CD4-positive, alpha-beta T cell treated with Interleukin-6 at 100 ng/mL for 8 hours (primary cell): ENCODE results near the gene DEPDC5.
"Not testable (repeated sequence)": the region's sequence is repeated elsewhere in the genome, so short reads cannot be mapped to it uniquely, and the experiment has no call there.

ENCODE experiments used
- DNase-seq: peaks from one replicate; pipeline ENCODE4 v3.0.0-alpha.2; 2020; ENCODE audit warnings: mixed read lengths, low spot score

Gene DEPDC5

DNA sequence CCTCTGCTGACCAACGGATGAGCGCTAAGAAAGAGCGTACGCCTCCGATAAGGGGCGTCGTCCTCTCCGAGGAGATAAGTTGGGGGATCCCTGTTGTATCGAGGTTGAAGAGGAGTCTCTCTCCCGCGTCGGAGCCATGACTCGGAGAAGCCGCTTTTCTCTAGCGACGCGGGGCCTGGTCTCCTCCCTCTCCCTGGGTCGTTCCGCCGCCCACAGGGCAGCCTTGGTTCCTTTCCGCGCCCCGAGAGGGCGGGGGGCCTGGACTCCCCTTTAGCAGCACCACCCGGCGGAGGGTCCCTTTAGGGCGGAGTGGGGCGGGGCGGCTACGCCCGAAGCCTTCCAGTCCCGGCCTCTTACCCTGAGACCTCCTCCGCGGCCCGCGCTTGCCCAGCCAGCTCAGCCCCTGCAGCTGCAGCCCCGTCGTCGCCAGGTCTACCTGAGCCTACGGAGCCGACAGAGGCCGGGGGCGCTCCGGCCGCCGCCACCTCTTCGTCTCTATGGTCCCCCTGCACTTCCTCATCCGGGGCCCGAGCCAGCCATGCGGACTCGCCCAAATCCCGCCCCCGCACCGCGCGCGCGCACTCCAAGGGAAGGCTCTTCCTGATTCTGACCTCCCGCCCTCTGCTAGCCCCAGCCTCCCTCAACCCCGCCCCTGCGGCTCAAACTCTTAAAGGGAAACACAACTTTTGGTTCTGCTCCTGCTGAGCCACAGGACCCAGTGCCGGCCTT lies 4.0 kb upstream of the DEPDC5 start, which contains the start of gene PRR14L:
Gene PRR14L, minus strand, starts transcription at position 497 of the 729 bp plus-strand sequence. CDS start 11,272 bp downstream, outside the sequence.
- DNase-seq = peak; percentile 97

DNA sequence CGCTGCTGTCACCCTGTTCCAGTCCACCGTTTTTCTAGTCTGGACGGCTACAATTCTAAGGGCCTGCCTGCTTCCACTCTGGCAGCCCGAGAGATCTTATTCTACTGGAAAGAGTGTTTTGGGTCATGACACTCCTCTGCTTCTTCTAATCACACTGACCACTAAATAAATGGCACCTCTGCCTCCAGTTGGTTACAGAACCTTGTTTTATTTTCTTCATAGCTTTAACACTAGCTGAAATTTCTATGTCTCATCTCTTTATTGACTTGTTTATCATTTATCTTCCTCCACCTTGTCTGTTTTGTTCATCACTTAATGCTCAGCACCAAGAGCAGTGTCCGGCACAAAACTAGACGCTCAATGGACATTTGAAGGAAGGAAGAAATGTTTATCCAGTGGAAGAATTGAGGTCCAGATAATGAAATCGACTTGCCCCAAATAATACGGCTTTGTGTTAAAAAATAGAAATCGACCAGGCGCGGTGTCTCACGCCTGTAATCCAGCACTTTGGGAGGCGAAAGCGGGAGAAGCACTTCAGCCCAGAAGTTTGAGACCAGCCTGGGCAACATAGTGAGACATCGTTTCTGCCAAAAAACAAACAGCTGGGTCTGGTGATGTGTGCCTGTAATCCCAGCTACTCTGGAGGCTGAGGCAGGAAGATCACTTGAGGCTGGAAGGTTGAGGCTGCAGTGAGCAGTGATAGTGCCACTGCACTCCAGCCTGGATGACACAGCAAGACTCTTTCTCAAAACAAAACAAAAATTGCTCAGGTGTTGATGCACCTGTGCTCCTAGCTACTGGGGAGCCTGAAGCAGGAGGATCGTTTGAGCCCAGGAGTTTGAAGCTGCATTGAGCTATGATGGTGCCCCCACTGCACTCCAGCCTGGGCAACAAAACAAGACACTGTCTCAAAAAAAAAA lies 3.2 kb upstream of the DEPDC5 start:
- DNase-seq = no peak

DNA sequence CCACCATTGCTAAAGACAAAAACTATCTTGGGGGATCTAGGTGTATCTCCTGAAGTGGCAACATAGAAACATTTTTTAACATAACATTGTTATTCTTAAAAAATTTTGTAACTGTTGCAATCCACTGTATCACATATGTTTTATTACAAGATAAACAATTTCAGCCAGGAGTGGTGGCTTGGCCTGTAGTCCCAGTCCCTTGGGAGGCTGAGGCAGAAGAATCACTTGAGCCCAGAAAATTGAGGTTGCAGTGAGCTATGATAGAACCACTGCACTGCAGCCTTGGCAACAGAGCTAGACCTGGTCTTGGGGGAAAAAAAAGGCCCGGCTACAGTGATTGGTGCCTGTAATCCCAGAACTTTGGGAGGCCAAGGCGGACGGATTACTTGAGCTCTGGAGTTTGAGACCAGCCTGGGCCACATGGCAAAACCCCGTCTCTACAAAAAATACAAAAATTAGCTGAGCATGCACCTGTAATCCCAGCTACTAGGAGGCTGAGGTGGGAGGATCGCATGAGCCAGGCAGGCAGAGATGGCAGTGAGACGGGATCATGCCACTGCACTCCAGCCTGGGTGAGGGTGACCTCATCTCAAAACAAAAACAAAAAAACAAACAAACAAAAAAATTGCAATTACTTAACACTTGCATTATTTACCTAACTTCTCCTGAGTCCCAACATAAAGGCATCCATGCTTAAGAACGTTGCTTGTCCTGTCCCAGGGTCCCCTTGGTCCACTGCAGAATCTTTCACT lies 1.5 kb upstream of the DEPDC5 start:
- no peak for DNase-seq

DNA sequence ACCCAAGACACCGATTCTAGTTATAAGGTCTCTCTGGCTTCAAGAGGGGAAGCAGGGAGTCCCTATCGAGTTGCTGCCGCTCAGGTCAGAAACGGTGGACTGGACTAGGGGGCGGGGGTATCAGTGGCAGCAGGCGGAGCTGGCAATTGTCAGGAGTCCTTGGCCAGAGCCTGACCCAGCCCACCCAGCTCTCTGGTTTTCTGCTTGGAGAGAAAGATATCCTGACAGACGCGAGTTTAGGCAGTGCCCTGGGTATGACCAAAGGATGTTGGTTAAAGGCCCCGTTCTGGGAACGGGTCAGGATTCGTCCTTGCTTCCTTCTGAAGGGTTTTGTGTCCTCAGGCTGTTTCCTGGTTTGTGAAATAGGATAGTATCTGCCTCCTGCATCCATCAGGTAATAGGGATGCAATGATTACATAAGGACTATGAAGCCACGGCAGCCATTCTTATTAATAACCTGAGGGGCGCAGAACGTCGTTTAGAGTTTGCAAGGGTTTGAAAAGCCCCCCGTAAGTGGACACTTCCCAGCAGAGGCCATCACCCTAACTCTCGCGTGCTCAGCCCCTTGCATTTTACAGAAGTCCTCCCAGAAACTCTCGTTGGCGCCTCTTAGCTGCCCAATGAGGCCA lies 700 bp upstream of the DEPDC5 start:
- DNase-seq = no peak

DNA sequence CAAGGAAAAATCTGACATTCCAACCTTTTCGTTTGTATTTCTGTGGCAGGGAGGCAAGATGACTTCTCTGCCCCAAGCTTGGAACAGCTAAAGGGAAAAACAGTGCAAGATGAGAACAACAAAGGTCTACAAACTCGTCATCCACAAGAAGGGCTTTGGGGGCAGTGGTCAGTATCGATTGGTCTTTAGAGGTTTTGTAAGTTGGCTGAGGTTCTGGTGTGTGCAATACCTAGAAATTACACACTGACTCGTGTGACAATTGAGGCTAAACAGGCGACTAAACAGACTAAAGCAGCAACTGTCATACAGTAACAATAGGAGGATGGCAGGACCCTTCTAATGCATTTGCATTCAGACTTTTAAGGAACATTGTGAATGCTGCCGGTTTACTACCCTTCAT lies 994 bp downstream of the DEPDC5 start:
- DNase-seq = no peak

DNA sequence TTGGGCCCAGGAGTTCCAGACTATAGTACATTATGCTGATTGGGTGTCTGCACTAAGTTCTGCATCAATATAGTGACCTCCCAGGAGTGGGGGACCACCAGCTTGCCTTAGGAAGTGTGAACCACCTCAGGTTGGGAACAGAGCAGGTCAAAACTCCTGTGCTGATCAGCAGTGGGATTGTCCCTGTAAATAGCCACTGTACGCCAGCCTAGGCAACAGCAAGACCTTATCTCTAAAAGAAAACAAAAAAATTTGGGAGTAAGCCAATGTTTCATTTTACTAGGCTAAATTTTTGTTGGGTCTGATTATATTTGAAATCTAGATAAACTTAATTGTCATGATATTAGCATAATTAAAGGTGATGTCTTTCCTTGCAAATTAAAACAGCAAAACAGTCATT lies 3.4 kb downstream of the DEPDC5 start:
- DNase-seq = no peak

DNA sequence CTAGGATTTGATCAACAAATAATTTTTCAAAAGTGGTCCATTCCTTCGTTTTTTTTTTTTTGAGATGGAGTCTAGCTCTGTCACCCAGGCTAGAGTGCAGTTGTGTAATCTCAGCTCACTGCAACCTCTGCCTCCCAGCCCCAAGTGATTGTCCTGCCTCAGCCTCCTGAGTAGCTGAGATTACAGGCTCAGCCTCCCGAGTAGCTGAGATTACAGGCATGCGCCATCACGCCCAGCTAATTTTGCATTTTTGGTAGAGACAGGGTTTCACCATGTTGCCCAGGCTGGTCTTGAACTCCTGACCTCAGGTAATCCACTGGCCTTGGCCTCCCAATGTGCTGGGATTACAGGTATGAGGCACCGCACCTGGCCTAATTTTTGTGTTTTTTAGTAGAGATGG lies 5.0 kb downstream of the DEPDC5 start:
- DNase-seq = not testable (repeated sequence)

DNA sequence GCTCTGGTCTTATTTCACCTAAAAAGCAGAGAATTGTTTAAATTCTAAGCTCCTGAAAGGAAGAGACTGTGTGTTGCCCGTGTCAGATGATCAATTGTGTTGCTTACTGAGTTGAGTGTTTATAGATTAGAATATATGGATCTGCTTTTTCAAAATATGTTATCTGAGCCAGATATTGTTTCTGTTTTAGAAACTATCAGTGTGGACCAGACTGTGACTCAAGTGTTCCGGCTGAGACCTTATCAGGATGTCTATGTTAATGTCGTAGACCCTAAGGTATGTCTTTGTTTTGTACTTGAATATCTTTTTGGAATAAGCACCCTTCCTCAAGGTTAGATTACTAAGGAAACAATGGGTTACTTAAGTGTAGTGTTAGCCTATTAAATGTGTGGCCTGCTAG lies 11.0 kb downstream of the DEPDC5 start:
- DNase-seq = no peak

DNA sequence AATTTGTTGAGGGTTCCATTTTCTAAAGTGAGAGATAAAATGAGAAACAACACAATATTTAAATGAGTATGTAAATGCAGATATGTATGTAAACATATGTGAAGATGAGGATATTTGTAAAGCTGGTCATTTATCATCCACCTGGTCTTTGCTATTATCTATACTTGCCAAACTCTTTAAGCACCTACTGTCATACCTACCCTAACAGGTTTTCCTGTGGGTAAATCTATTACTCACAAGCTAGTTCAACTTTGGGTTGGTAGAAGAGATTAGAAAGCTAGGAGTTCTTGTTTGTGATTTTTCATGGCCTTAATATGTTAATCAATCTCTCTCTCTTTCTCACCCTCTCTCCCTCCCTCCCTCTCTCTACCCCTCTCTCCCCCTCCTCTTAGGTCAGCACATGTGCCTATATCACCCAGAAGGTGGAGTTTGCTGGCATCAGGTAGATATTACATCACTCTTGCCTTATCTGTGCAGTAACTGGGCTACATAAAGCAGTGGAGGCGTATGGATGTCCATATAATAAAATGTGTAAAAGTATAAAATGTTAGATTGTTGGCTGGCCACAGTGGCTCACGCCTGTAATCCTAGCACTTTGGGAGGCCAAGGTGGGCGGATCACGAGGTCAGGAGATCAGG lies 14.7 kb downstream of the DEPDC5 start:
- DNase-seq = no peak

DNA sequence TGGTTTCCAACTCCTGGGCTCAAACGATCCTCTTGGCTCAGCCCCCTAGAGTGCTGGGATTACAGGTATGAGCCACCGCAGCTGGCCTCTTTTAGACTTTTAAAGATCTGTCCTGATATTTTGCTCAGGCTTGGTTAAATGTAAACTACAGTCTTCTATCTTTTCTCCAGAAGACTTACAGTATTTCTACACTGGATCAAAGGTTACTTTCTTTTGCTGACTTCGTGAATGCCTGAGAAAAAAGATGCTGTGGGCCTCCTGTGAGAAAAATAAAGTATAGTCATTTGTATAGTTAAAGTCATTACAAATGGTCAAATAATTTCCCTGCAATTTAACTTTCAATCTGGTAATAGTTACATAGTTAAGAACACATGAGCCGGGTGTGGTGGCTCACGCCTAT lies 19.6 kb downstream of the DEPDC5 start:
- no peak for DNase-seq

DNA sequence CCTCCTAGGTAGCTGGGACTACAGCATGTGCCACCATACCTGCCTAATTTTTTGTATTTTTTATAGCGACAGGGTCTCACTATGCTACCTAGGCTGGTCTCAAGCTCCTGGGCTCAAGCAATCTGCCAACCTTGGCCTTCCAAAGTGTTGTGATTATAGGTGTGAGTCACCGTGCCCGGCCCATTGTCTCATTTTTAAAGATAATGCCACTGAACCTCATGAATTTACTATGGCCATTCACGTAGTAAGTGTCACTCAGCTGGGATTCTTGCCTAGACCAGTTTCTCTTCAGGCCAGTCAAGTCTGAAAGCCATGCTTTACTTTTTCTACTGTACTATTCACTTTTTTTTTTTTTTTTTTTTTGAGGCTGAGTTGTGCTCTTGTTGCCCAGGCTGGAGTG lies 22.4 kb downstream of the DEPDC5 start:
- DNase-seq = no peak

DNA sequence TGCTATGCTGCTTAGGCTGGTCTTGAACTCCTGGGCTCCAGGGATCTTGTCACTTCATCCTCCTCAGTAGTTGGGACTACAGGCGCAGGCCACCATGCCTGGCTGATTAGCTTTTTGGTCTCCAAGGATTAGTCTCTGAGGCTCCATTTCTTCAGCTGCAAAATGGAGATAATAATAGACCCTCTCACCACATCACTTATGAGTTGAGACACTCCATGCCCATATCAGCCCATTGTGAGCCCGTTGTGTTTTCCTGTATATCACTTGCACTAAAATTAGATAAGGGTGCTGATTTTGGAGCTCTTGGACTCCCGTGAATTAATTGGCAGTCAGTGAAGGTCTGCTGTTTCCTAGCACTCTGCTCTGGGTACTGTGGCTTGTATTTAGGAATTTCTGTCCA lies 36.0 kb downstream of the DEPDC5 start:
- no peak for DNase-seq

DNA sequence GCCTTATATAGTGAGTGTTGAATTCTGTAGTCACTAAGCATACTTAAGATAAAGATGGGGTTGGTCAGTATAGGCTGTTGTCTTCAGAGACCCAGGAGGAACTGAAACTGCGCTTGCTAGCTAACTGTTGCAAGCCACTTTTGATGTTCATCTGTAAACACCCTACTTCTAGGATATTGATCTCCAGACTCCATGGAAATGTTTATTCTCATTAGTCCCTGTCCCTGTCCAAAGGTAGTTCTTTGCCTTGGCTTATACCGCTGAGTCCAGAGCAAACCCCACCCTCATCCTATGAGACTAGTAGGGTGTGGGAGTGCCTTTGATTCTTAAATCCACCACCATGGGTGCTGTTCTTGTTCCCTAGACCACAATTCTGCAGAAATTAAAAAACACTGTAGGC lies 36.4 kb downstream of the DEPDC5 start:
- no peak for DNase-seq

DNA sequence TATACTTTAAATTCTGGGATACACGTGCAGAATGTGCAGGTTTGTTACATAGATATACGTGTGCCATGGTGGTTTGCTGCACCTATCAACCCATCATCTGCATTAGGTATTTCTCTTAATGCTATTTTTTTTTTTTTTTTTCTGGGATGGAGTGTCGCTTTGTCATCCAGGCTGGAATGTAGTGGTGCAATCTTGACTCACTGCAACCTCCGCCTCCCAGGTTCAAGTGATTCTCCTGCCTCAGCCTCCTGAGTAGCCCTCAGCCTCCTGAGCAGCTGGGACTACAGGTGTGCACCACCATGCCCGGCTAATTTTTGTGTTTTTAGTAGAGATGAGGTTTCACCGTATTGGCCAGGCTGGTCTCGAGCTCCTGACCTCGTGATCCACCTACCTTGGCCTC lies 45.5 kb downstream of the DEPDC5 start:
- DNase-seq = not testable (repeated sequence)

DNA sequence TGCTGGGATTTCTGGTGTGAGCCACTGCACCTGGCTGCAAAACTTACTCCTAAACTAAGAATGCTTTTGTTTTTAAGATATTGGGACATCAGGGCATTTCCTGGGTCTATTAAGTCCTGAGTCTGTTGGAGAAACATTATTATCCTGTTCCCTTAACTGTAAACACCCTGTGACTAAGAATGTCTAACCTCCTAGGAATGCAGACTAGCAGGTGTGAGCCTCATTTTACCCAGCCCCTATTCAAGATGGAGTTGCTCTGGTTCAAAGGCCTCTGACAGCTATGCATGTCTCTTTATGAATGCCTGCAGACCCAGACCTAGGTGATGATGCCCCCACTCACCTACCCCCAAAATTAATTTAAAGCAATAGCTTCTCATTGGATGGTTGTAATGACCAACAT lies 46.2 kb downstream of the DEPDC5 start:
- no peak for DNase-seq

DNA sequence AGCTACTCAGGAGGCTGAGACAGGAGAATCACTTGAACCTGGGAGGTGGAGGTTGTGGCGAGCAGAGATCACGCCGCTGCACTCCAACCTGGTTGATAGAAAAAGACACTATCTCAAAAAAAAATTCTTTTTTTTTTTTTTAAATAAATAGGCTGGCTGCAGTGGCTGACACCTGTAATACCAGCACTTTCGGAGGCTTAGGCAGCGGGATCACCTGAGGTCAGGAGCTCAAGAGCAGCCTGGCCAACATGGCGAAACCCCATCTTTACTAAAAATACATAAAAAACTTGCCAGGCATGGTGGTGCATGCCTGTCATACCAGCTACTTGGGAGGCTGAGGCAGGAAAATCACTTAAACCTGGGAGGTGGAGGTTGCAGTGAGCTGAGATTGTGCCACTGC lies 47.0 kb downstream of the DEPDC5 start:
- not testable (repeated sequence) for DNase-seq

DNA sequence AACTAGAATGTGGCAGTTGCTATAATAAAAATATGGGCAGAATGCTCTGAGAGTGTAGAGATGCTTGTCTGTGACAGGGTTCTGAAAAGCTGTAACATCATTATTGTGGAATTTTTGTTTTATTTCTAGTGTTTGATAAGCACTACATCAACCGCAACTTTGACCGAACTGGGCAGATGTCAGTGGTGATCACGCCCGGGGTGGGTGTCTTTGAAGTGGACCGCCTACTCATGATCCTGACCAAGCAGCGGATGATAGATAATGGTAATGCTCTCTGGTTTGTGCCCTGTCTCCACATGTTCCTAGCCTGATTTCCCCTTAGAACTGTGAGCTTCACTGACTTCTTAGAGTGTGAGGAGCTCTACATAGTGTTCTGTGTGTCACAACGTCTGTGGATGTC lies 48.8 kb downstream of the DEPDC5 start:
- no peak for DNase-seq

DNA sequence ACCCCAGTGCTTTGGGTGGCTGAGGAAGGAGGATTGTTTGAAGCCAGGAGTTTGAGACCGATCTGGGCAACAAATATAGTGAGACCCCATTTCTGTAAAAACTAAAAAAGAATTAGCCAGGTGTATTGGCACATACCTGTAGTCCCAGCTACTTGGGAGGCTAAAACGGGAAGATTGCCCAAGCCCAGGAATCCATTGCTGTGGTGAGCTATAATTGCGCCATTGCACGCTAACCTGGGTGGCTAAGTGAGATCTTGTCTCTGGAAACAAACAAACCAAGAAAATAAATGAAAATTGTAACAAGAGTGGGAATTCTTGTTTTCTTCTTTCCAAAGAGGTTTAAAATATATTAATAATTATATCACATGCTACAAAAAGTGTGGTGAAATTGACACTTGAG lies 52.9 kb downstream of the DEPDC5 start:
- DNase-seq = no peak

DNA sequence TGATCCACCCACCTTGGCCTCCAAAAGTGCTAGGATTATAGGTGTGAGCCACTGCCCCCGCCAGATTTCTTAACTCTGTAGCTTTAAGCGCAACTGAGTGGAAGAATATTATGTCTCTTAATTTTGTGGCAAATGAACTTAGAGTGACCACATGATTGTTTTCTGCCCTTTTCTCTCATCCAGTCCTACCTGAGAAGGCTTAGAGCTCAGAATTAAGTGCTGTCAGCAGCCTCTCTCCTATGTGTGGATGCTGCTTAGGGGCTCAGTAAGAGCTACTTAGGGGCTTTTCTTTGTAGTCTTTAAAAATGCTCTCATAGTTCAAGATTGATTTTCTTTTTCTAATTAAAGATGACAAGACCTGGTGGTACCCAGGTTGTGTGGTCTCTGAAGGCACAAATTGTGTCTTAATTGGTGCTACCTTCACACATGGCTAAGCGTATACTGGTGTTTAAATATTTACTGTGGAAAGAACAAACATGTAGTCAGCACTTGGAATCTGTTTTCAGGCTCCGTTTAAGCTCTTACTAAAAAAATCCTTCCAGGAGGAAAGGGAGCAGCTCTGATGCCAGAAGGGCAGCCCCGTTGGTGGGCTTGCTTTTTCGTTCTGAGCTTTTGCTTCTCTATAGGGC lies 59.3 kb downstream of the DEPDC5 start:
- no peak for DNase-seq

DNA sequence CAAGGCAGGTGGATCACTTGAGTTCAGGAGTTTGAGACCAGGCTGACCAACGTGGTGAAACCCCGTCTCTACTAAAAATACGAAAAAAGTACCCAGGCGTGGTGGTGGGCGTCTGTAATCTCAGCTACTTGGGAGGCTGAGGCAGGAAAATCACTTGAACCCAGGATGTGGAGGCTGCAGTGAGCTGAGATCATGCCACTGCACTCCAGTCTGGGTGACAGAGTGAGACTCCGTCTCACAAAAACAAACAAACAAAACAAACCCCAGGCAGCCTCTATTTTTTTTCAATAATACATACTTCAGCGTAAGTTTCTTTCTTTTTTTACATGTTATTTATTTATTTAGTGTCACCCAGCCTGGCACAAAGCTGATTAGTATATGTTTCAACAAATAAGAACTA lies 60.1 kb downstream of the DEPDC5 start:
- not testable (repeated sequence) for DNase-seq

DNA sequence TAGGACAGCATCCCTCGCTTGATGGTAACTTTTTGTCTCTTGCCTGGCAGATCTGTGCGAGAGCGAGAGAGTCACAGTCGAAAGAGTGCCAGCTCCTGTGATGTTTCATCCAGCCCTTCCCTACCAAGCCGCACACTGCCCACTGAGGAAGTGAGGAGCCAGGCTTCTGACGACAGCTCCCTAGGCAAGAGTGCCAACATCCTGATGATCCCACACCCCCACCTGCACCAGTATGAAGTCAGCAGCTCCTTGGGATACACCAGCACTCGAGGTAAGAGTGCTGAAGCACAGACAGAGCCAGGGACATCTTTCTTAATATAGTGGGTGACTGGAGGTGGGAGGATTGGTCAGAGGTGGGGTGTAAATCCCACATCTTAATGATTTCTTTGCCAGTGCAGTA lies 61.1 kb downstream of the DEPDC5 start:
- no peak for DNase-seq
